Activated CD4-positive, alpha-beta T cell treated with anti-CD3 and anti-CD28 coated beads, Interleukin-2, amount 10 ng/mL, durations not matched to agents 24 days and 14 days (primary cell): ENCODE measurements around the gene SH2D4B. TPM values are rescaled to one million over a fixed set of nuclear protein-coding genes. Genes with fewer than 3 reads are reported as not detected.

ENCODE experiments used
- DNase-seq: peaks from one replicate; pipeline ENCODE4 v3.0.0; 2022
- H3K27ac Mint-ChIP-seq: one replicate; pipeline ENCODE4 v1.8.0; 2022; ENCODE audit warnings: mild to moderate bottlenecking, mixed read lengths
- H3K27me3 Mint-ChIP-seq: one replicate; pipeline ENCODE4 v1.8.0; 2022; ENCODE audit warnings: mixed read lengths
- H3K36me3 Mint-ChIP-seq: one replicate; pipeline ENCODE4 v1.8.0; 2022; ENCODE audit warnings: low read depth, mild to moderate bottlenecking, mixed read lengths
- H3K4me1 Mint-ChIP-seq: one replicate; pipeline ENCODE4 v1.8.0; 2021; ENCODE audit warnings: mixed read lengths
- H3K4me3 Mint-ChIP-seq: one replicate; pipeline ENCODE4 v1.8.0; 2022; ENCODE audit warnings: mild to moderate bottlenecking, moderate library complexity, mixed read lengths
- H3K9me3 Mint-ChIP-seq: one replicate; pipeline ENCODE4 v1.8.0; 2021; ENCODE audit warnings: mixed read lengths
- intact Hi-C: fragments of 100-400 bp; cut with micrococcal nuclease; formaldehyde crosslinking; loops from one replicate; pipeline ENCODE4 v1.15.1; 2023
- total RNA-seq: library from RNA; stranded (reverse); gene quantifications from 2 replicates; pipeline ENCODE4 v1.2.3, GENCODE V29; 2022

The SH2D4B gene
- total RNA-seq, 1 donor from 2014 or later: 0.23 TPM

GRCh38 chr10:80553436-80553835, 15.7 kb downstream of the SH2D4B start:
- intact Hi-C loops: no loop called here
- Mint-ChIP-seq H3K36me3 (no peaks in the 10 kb centered on the region), H3K27ac (no peak overlapping the region), H3K9me3 (no peaks in the 10 kb centered on the region), H3K27me3 (peaks cover 24% of the 10 kb centered on the region), H3K4me1 (no peaks in the 10 kb centered on the region), H3K4me3 (no peak overlapping the region)
- DNase-seq: no peak

- Mint-ChIP-seq H3K9me3 (no peaks in the 10 kb centered on the region), H3K36me3 (no peaks in the 10 kb centered on the region), H3K4me1 (no peaks in the 10 kb centered on the region), H3K4me3 (no peak overlapping the region), H3K27ac (no peak overlapping the region), H3K27me3 (peaks cover 26% of the 10 kb centered on the region)
- no peak for DNase-seq
- intact Hi-C loops: no loop called here
Observed at GRCh38 chr10:80554050-80554449, 16.3 kb downstream of the SH2D4B start.

GRCh38 chr10:80555415-80555814, 17.7 kb downstream of the SH2D4B start:
- no peaks in the 10 kb centered on the region for H3K36me3 Mint-ChIP-seq
- no peaks in the 10 kb centered on the region for H3K9me3 Mint-ChIP-seq
- no peak overlapping the region for H3K27ac Mint-ChIP-seq
- H3K4me1 Mint-ChIP-seq: no peaks in the 10 kb centered on the region
- DNase-seq: no peak
- peaks cover 26% of the 10 kb centered on the region for H3K27me3 Mint-ChIP-seq
- no peak overlapping the region for H3K4me3 Mint-ChIP-seq
- intact Hi-C loops: no loop called here

- Mint-ChIP-seq H3K4me3 (no peak overlapping the region), H3K27ac (no peak overlapping the region), H3K4me1 (no peaks in the 10 kb centered on the region), H3K9me3 (no peaks in the 10 kb centered on the region), H3K27me3 (peaks cover 25% of the 10 kb centered on the region), H3K36me3 (no peaks in the 10 kb centered on the region)
- intact Hi-C loops: no loop called here
- DNase-seq: no peak
Observed at GRCh38 chr10:80561950-80562349, 24.2 kb downstream of the SH2D4B start.

- no peak overlapping the region for H3K27ac Mint-ChIP-seq
- H3K4me3 Mint-ChIP-seq: no peak overlapping the region
- intact Hi-C loops: no loop called here
Observed at GRCh38 chr10:80567292-80567691, 29.6 kb downstream of the SH2D4B start.

GRCh38 chr10:80569131-80569895, 31.6 kb downstream of the SH2D4B start:
- H3K4me3 Mint-ChIP-seq: no peak overlapping the region
- no peaks in the 10 kb centered on the region for H3K36me3 Mint-ChIP-seq
- intact Hi-C loops: no loop called here
- peaks cover 8% of the 10 kb centered on the region for H3K27me3 Mint-ChIP-seq
- H3K9me3 Mint-ChIP-seq: no peaks in the 10 kb centered on the region
- H3K27ac Mint-ChIP-seq: no peak overlapping the region
- DNase-seq: no peak
- H3K4me1 Mint-ChIP-seq: no peaks in the 10 kb centered on the region

More at GRCh38 chr10:80567292-80567691, 29.6 kb downstream of the SH2D4B start:
- Mint-ChIP-seq H3K27me3 (peaks cover 16% of the 10 kb centered on the region), H3K36me3 (no peaks in the 10 kb centered on the region), H3K4me1 (no peaks in the 10 kb centered on the region), H3K9me3 (no peaks in the 10 kb centered on the region)
- no peak for DNase-seq

GRCh38 chr10:80571352-80571751, 33.6 kb downstream of the SH2D4B start:
- intact Hi-C loops: no loop called here
- no peaks in the 10 kb centered on the region for H3K4me1 Mint-ChIP-seq

GRCh38 chr10:80579181-80579763, 41.6 kb downstream of the SH2D4B start:
- Mint-ChIP-seq H3K27ac (no peak overlapping the region), H3K9me3 (no peaks in the 10 kb centered on the region), H3K4me1 (no peaks in the 10 kb centered on the region), H3K27me3 (peaks cover 25% of the 10 kb centered on the region), H3K36me3 (no peaks in the 10 kb centered on the region), H3K4me3 (no peak overlapping the region)
- DNase-seq: no peak
- intact Hi-C loops: no loop called here

More at GRCh38 chr10:80571352-80571751, 33.6 kb downstream of the SH2D4B start:
- H3K27me3 Mint-ChIP-seq: peaks cover 4% of the 10 kb centered on the region
- no peaks in the 10 kb centered on the region for H3K36me3 Mint-ChIP-seq
- no peak overlapping the region for H3K4me3 Mint-ChIP-seq
- H3K9me3 Mint-ChIP-seq: no peaks in the 10 kb centered on the region
- DNase-seq: no peak
- no peak overlapping the region for H3K27ac Mint-ChIP-seq

- no peak for DNase-seq
- Mint-ChIP-seq H3K4me3 (no peak overlapping the region), H3K27me3 (peaks cover 25% of the 10 kb centered on the region), H3K4me1 (no peaks in the 10 kb centered on the region), H3K36me3 (no peaks in the 10 kb centered on the region), H3K27ac (no peak overlapping the region), H3K9me3 (no peaks in the 10 kb centered on the region)
- intact Hi-C loops: no loop called here
Observed at GRCh38 chr10:80579849-80580637, 42.3 kb downstream of the SH2D4B start.

- Mint-ChIP-seq H3K27me3 (peaks cover 25% of the 10 kb centered on the region), H3K4me3 (no peak overlapping the region), H3K36me3 (no peaks in the 10 kb centered on the region), H3K9me3 (no peaks in the 10 kb centered on the region), H3K4me1 (no peaks in the 10 kb centered on the region), H3K27ac (no peak overlapping the region)
- intact Hi-C loops: no loop called here
- no peak for DNase-seq
Observed at GRCh38 chr10:80580638-80581468, 43.2 kb downstream of the SH2D4B start.

GRCh38 chr10:80581469-80581835, 43.8 kb downstream of the SH2D4B start:
- Mint-ChIP-seq H3K36me3 (no peaks in the 10 kb centered on the region), H3K4me3 (no peak overlapping the region), H3K4me1 (no peaks in the 10 kb centered on the region), H3K27me3 (peaks cover 25% of the 10 kb centered on the region), H3K9me3 (no peaks in the 10 kb centered on the region), H3K27ac (no peak overlapping the region)
- no peak for DNase-seq
- intact Hi-C loops: no loop called here

- Mint-ChIP-seq H3K4me3 (no peak overlapping the region), H3K27me3 (peaks cover 25% of the 10 kb centered on the region), H3K4me1 (no peaks in the 10 kb centered on the region), H3K27ac (no peak overlapping the region), H3K9me3 (no peaks in the 10 kb centered on the region), H3K36me3 (no peaks in the 10 kb centered on the region)
- DNase-seq: no peak
- intact Hi-C loops: no loop called here
Observed at GRCh38 chr10:80582286-80582960, 44.7 kb downstream of the SH2D4B start.

GRCh38 chr10:80583685-80584084, 46.0 kb downstream of the SH2D4B start:
- H3K9me3 Mint-ChIP-seq: no peaks in the 10 kb centered on the region
- intact Hi-C loops: no loop called here

More at GRCh38 chr10:80583685-80584084, 46.0 kb downstream of the SH2D4B start:
- H3K27ac Mint-ChIP-seq: no peak overlapping the region
- H3K36me3 Mint-ChIP-seq: no peaks in the 10 kb centered on the region
- no peak overlapping the region for H3K4me3 Mint-ChIP-seq
- DNase-seq: no peak
- peaks cover 18% of the 10 kb centered on the region for H3K27me3 Mint-ChIP-seq
- H3K4me1 Mint-ChIP-seq: no peaks in the 10 kb centered on the region
